NAMALWA (cell line): ENCODE measurements around the gene CIRBP.
"Not testable (repeated sequence)": the region's sequence is repeated elsewhere in the genome, so short reads cannot be mapped to it uniquely, and the experiment has no call there.

Experiments
- DNase-seq: peaks from one replicate; pipeline ENCODE4 v3.0.0-alpha.2; 2015; ENCODE audit warnings: low spot score

The CIRBP gene

DNA sequence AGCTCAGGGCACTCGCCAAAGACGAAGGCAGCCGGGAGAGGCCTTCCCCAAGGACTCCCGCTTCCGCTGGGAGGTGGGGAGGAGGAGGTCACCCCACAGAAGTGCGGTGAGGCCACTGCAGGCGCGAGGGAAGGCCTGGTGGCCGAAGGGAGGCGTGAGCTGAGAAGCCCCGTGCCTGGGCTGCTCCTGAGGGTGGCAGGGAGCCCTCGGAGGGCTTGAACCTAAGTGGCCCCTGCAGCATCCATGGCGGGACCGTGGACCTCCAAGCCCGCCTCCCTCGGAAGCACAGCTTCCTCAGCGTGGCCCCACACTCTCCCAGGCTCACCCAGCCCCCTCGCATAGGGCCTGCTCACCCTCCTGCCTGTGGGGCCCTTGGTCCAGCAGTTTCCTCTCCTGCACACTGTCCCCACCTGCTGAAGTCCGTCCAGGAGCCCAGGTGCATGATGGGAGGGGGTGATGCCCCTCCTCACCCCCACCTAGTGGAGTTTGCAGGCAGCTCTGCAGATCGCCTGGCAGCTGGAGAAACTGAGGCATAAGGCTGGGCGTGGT is 42.5 kb downstream of the CIRBP start:
- no peak for DNase-seq

GRCh38 chr19:1312767-1313694 is 43.9 kb downstream of the CIRBP start:
- no peak for DNase-seq

GRCh38 chr19:1313695-1314613 is 44.8 kb downstream of the CIRBP start:
- no peak for DNase-seq

DNA sequence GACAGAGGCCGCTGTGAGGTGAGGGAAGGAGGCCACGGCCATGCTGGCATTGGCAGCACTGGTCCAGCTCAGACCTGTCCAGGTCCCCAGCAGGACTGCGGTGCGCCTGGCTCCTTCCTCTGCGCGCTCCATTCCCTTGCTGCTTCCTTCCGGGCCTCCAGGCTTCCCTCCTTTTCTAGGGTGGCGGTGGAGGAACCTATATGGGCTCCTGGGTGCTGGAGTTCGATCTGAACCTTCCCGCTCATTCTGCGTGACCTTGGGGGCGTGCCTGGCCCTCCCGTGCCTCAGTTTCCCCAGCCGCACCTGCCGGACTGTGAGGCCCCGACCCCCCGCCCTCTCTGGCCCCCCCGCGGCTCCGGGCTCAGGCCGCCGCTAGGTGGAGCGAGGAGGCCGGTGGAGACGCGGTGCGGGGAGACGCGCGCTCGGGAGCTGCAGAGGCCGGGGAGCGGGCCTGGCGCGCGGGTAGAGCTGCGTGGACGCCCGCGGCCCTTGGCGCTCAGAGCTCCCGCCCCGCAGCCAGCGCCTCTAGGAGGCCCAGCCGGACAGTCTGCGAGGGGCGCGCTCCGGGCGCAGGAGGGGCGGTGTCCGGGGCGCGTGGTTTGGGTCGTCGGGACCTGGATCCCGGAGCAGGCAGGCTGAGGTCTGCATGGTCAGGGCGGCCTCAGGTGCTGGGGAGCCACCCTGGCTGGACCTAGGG is 46.5 kb downstream of the CIRBP start:
- DNase-seq: no peak

GRCh38 chr19:1316466-1316865 is 47.3 kb downstream of the CIRBP start:
- no peak for DNase-seq

DNA sequence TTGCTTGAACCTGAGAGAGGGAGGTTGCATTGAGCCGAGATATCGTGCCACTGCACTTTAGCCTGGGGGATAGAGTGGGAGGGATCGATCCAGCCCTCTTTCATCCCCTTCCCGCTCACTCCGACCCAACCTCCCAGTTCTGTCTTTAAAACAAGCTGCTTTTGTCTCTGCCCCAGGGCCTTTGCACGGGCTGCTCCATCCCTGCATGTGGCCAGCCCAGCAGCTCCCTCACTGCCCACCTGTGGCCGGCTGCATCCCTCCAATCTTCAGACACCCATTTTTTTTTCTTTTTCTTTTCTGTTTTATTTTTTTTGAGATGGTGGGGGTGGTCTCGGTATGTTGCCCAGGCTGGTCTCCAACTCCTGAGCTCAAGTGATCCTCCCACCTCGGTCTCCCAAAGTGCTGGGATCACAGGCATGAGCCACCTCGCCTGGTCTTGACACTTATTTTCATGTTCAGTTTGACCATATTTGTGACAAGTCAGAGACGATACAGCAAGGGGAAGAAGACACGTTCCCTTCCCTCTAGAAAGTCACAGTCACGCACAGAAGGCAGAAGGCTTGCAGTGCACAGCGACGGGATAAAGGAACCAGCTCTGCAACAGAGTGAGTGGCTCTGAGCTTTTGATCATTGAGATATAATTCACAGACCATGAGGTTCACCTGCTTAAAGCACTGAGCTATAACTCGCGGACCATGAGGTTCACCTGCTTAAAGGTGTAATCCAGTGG is 48.3 kb downstream of the CIRBP start:
- peak; percentile 31 for DNase-seq

- peak; percentile 44 for DNase-seq
Measured at GRCh38 chr19:1318678-1319471, 49.7 kb downstream of the CIRBP start.

GRCh38 chr19:1320282-1320650 is 51.1 kb downstream of the CIRBP start:
- DNase-seq: not testable (repeated sequence)

DNA sequence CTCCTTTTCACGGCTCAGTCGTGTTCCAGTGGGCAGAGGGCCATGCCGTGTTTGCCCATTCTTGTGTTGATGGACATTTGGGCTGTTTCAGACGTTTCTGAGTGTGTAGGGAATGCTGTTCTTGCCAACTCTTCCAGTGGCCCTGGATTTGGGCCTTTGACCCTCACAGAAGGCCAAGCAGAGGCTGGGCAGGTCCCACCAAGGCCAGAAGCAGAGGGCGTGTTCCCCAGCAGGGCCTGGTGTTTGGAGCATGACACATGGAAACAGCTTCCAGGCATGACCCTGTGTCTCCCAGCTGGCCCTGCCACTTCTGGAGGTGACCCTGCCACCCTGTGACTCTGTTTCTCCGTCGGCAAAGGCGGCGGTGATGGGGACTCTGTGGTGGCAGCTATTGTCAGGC is 52.4 kb downstream of the CIRBP start:
- no peak for DNase-seq

DNA sequence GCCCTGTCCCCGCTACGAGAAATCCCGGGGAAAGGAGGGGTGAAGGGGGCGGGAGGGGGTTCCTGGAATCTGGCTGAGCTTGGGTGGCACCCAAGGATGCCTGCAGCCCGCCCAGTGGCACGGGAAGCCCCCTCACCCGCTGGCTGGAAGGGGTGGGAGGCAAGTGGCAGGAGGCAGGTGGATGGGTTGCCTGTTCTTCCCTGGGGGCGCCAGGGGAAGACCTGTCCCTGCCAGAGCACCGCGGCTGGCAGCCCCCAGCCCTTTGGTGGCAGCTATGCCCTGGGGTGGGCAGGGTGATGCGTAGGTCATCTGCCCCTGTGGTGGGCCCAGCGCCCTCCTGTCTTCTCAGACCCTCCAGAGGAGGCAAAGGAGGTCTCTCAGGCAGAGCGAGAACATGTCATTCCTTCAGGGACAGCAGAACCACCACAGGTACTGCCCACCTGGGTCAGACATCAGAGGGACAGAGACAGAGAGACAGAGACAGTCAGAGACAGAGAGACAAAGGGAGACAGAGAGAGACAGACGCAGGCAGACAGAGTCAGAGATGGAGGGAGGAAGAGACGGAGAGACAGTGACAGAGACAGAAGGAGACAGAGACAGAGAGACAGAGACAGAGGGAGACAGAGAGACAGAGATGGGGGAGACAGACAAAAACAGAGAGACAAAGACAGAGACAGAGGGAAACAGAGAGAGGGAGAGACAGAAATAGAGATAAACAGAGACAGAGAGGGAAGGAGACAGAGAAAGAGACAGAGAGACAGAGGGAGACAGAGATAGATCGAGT is 53.3 kb downstream of the CIRBP start:
- no peak for DNase-seq

GRCh38 chr19:1324249-1324805 is 55.2 kb downstream of the CIRBP start:
- no peak for DNase-seq
